AG09319 (cell line): Measurements from ENCODE around the gene EPHB1.
"Not testable (repeated sequence)": the region's sequence is repeated elsewhere in the genome, so short reads cannot be mapped to it uniquely, and the experiment has no call there.

Source experiments
- DNase-seq: peaks from one replicate; pipeline ENCODE4 v3.0.0-alpha.2; 2010; ENCODE audit warnings: low read depth; ENCODE audit errors: extremely low read depth
- TF ChIP-seq, protein P1 (sequence below): IDR thresholded peaks from 2 replicates; pipeline ENCODE4 v1.5.1; 2011; ENCODE audit warnings: low read depth, mild to moderate bottlenecking, inconsistent platforms, low read length, moderate library complexity

EPHB1 gene

DNA sequence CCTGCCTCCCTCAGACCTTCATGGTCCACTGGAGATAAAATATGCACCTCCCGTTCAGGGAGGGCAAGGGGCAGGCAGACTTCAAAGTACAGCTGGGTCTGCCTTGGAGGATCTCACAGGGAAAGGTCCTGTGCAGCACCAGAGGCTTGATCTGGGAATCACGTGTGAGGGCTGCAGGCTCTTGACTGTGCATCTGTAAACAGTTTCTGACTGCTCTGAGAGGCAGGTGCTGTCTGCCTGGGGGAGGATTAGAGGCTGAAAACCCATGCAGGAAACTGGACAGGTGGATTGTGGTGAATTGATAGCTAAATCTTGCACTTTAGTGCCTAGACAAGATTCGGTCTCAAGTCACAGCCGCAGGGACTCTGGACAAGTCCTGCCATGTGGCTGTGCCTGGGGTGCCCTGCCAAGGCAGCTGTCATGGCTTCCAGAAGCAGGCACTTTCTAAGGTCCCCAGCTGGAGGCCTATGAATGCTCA, 239.3 kb downstream of the EPHB1 start:
- TF ChIP-seq, protein P1, sequence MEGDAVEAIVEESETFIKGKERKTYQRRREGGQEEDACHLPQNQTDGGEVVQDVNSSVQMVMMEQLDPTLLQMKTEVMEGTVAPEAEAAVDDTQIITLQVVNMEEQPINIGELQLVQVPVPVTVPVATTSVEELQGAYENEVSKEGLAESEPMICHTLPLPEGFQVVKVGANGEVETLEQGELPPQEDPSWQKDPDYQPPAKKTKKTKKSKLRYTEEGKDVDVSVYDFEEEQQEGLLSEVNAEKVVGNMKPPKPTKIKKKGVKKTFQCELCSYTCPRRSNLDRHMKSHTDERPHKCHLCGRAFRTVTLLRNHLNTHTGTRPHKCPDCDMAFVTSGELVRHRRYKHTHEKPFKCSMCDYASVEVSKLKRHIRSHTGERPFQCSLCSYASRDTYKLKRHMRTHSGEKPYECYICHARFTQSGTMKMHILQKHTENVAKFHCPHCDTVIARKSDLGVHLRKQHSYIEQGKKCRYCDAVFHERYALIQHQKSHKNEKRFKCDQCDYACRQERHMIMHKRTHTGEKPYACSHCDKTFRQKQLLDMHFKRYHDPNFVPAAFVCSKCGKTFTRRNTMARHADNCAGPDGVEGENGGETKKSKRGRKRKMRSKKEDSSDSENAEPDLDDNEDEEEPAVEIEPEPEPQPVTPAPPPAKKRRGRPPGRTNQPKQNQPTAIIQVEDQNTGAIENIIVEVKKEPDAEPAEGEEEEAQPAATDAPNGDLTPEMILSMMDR, result no peak
- no peak for DNase-seq

DNA sequence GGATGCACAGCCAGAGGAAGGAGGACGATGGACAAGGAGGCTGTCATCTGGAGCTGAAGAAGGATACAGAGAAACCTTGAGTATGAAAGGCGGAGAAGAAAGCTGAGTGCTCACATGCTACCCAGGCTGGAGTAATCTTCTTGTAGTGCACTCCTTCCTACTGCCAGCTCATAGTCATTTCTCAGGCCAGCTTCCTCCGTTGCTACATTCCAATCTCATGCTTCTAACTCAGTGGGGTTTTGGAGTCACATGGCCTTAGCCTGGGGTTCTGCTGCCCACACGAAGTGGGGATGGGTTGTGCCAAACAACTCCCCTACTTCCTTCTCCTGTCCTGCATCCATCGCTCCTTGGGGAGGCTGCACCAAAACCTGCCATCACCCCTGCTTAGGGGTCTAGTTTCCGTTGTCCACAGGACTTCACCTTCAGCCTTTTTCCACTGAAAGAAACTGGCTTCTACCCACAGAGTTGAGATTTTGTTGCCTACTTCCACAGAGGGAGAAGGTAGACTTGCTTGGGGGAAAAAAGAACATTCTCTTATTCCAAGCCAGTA, 239.9 kb downstream of the EPHB1 start:
- TF ChIP-seq, protein P1, result no peak
- no peak for DNase-seq

DNA sequence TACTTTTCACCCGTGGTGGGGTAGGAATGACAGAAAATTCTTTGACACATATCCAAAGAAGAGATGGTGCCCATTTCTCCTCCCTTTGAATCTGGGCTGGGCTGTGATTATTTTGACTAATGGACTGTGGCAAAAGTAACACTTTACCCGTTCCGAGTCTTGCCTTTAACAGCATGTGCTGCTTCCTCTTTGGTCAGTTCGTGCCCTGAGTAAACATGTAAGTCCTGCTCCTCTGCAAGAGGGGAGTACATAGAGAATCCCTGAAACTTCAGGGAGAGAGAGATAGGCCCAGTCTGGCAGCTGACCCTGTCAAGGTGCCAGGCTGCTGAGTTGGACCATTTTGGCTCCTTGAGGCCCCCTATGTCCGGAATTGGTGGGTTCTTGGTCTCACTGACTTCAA, 243.1 kb downstream of the EPHB1 start:
- TF ChIP-seq, protein P1, result no peak
- DNase-seq, result no peak

DNA sequence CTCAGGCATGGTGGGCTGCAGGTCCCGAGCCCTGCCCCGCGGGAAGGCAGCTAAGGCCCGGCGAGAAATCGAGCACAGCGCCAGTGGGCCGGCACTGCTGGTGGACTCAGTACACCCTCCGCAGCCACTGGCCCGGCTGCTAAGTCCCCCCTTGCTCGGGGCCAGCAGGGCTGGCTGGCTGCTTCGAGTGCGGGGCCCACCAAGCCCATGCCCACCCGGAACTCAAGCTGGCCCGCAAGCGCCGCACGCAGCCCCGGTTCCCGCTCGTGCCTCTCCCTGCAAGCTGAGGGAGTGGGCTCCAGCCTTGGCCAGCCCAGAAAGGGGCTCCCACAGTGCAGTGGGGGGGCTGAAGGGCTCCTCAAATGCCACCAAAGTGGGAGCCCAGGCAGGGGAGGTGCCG, 244.5 kb downstream of the EPHB1 start:
- DNase-seq, result not testable (repeated sequence)

DNA sequence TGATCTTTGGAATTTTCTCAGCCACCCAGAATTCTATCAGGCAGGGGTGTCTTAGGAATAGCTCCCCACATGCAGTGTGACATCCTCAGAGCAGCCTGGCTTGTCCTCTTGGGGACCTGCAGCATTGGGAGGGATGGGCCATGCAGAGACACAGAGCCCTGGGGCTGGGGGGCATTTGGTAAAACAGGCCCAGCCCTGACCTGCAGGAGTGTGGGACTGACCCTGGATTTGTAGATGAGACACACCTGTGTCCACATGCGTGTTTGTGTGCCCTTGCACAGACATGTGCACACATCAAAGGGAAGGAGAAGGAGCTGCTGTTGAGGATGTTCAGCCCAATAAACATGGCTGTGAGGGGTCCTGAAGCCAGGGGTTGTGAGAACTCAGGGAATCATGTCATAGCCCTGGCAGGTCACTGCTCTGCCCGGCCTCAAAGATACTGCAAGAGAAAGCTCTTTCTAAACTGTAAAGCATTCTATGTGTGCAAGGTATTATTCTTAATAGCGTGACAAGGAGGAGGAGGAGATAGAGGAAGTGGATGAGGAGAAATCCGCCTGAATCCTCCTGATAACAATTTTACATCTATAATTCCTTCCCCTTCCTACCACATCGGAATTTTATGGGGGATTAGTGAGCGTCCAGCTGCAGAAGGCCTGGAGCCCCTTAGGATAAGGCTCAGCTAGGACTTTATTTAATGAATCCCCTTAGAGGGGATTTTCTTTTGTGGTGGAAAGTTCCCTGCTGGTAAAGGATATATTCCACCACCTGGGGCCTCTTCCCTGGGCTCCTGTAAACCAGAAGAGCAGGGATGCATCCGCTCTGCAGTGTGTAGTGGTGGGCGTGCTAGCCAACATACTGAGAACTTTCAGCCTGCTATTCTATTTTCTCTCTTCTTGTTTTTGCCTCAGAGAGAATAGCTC, 245.5 kb downstream of the EPHB1 start:
- TF ChIP-seq, protein P1, result no peak
- no peak for DNase-seq

DNA sequence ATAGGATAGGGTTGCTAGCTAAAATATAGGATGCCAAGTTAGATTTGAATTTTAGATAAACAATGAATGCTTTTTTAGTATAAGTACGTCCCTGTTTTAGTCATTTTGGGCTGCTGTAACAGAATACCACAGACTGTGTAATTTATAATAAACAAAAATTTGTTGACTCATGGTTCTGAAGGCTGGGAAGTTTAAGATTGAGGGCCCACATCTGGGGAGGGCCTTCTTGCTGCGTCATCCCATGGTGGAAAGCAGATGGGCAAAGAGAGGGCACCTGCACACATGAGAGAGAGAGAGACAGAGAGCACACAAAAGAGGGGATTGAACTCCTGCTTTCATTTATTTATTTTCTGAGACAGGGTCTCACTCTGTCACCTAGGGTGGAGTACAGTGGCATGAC, 246.5 kb downstream of the EPHB1 start:
- DNase-seq, result peak; percentile 39

DNA sequence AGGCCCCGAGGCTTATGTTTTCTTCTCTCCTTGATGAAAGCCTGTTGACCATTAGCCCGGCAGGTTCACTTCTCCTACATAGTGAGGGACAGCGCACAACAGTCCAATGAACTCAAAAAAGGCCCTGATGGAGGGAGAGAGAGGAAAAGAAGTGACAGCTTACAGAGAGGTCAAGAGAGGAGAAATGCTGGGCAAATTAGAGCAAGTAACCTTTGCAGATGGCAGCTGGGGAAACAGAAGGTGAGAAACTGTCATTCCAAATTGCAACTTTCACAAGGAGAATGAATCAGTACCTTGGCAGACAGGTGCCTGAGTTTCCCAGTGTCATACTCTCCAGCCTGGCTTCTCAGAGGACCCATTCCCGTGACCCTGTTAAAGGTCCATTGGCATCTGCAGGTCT, 252.0 kb downstream of the EPHB1 start:
- DNase-seq, result no peak
- TF ChIP-seq, protein P1, result no peak

More for the DNA sequence above, 246.5 kb downstream of the EPHB1 start:
- TF ChIP-seq, protein P1, result no peak

DNA sequence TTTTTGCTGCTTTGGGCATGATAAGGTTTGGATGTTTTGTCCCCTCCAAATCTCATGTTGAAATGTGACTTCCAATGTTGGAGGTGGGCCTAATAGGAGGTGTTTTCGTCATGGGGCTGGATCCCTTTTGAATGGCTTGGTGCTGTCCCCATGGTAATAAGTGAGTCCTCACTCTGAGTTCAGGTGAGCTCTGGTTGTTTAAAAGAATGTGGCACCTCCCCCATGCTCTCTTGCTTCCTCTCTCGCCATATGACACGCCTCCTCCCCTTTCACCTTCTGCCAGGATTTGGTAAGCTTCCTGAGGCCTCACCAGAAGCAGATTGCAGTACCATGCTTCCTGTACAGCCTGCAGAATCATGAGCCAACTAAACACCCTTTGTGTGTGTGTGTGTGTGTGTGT, 255.5 kb downstream of the EPHB1 start:
- TF ChIP-seq, protein P1, result no peak
- DNase-seq, result no peak
